Measurements from ENCODE around the gene PLA2G6.
A peak's percentile ranks its signal among the peaks of the same experiment; 100 is the strongest.

The PLA2G6 gene

GRCh38 chr22:38204784-38205183 lies 23.2 kb upstream of the PLA2G6 start:
- Histone ChIP-seq H4K12ac (ENCODE audit: low read depth, low read length) (no peak overlapping the region), H3K27me3 (ENCODE audit: insufficient read depth, low read length) (no peaks in the 10 kb centered on the region), H3K79me2 (ENCODE audit: control insufficient read depth, insufficient read depth, low read length, poor library complexity) (peaks cover 13% of the 10 kb centered on the region), H3K4me2 (ENCODE audit: low read length) (no peak overlapping the region), H3K4me3 (ENCODE audit: low read depth, low read length) (no peak overlapping the region), H3K14ac (ENCODE audit: low read length) (no peak overlapping the region), H2AK5ac (ENCODE audit: low read length) (no peak overlapping the region), H2AFZ (ENCODE audit: insufficient read depth, low read length, poor library complexity) (no peak overlapping the region), H3K27ac (ENCODE audit: low read depth, low read length) (no peak overlapping the region), H2BK120ac (ENCODE audit: insufficient read depth, low read length, poor library complexity) (no peak overlapping the region), H3K4ac (ENCODE audit: low read depth, low read length) (peak overlapping the region; percentile 39), H2BK12ac (ENCODE audit: low read length) (no peak overlapping the region), H3K18ac (ENCODE audit: low read length) (no peak overlapping the region), H3K79me1 (ENCODE audit: low read length) (peaks cover 17% of the 10 kb centered on the region), H3K36me3 (ENCODE audit: control insufficient read depth in 1 of 2, insufficient read depth in 2 of 2, low read length in 2 of 2) (peaks cover 0 to 10% of the 10 kb centered on the region in 2 experiments), H4K8ac (ENCODE audit: low read depth, low read length) (no peak overlapping the region), H3K23ac (ENCODE audit: low read length) (no peak overlapping the region), H3K9me3 (ENCODE audit: insufficient read depth, low read depth, low read length) (no peaks in the 10 kb centered on the region), H2BK5ac (ENCODE audit: low read depth, low read length, poor library complexity) (no peak overlapping the region), H3K9ac (ENCODE audit: low read length) (no peak overlapping the region), H3K4me1 (ENCODE audit: control insufficient read depth in 1 of 2, insufficient read depth in 2 of 2, low read length in 2 of 2) (peaks cover 12% of the 10 kb centered on the region in 2 experiments), H4K91ac (ENCODE audit: low read depth, low read length) (no peak overlapping the region)
- WGBS (ENCODE audit: extremely low coverage, insufficient coverage, insufficient read length), result no CpG with 5 or more reads among the region's 7 CpGs
- peak in 1 of 2 donors; percentile 8 for DNase-seq

- H4K91ac ChIP-seq (ENCODE audit: low read depth, low read length), result no peak overlapping the region
- H2BK12ac ChIP-seq (ENCODE audit: low read length), result no peak overlapping the region
- peak overlapping the region; percentile 96 for H3K4me2 ChIP-seq (ENCODE audit: low read length)
- no peak overlapping the region for H3K9ac ChIP-seq (ENCODE audit: low read length)
- H4K12ac ChIP-seq (ENCODE audit: low read depth, low read length), result no peak overlapping the region
- no peak overlapping the region for H2AFZ ChIP-seq (ENCODE audit: insufficient read depth, low read length, poor library complexity)
- no peaks in the 10 kb centered on the region for H3K9me3 ChIP-seq (ENCODE audit: insufficient read depth, low read depth, low read length)
- H2AK5ac ChIP-seq (ENCODE audit: low read length), result no peak overlapping the region
- peaks cover 17% of the 10 kb centered on the region for H3K79me1 ChIP-seq (ENCODE audit: low read length)
- peak overlapping the region; percentile 76 for H3K4ac ChIP-seq (ENCODE audit: low read depth, low read length)
- H3K4me1 ChIP-seq (ENCODE audit: control insufficient read depth in 1 of 2, insufficient read depth in 2 of 2, low read length in 2 of 2), result peaks cover 12% of the 10 kb centered on the region in 2 experiments
- no peak overlapping the region for H4K8ac ChIP-seq (ENCODE audit: low read depth, low read length)
- peaks cover 13% of the 10 kb centered on the region for H3K79me2 ChIP-seq (ENCODE audit: control insufficient read depth, insufficient read depth, low read length, poor library complexity)
- no peak overlapping the region for H3K14ac ChIP-seq (ENCODE audit: low read length)
- H3K36me3 ChIP-seq (ENCODE audit: control insufficient read depth in 1 of 2, insufficient read depth in 2 of 2, low read length in 2 of 2), result peaks cover 0 to 10% of the 10 kb centered on the region in 2 experiments
- H3K4me3 ChIP-seq (ENCODE audit: low read depth, low read length), result no peak overlapping the region
- no peak overlapping the region for H3K18ac ChIP-seq (ENCODE audit: low read length)
- H3K27ac ChIP-seq (ENCODE audit: low read depth, low read length), result no peak overlapping the region
- peak in 1 of 2 donors; percentile 30 for DNase-seq
- no peak overlapping the region for H2BK120ac ChIP-seq (ENCODE audit: insufficient read depth, low read length, poor library complexity)
- H2BK5ac ChIP-seq (ENCODE audit: low read depth, low read length, poor library complexity), result no peak overlapping the region
- no CpG with 5 or more reads among the region's 3 CpGs for WGBS (ENCODE audit: extremely low coverage, insufficient coverage, insufficient read length)
- H3K23ac ChIP-seq (ENCODE audit: low read length), result no peak overlapping the region
- H3K27me3 ChIP-seq (ENCODE audit: insufficient read depth, low read length), result no peaks in the 10 kb centered on the region
These were observed 22.4 kb upstream of the PLA2G6 start for GRCh38 chr22:38203855-38204514.

GRCh38 chr22:38203090-38203810 lies 21.6 kb upstream of the PLA2G6 start:
- no CpG with 5 or more reads among the region's 19 CpGs for WGBS (ENCODE audit: extremely low coverage, insufficient coverage, insufficient read length)
- peak overlapping the region; percentile 88 for H3K4me3 ChIP-seq (ENCODE audit: low read depth, low read length)
- no peak overlapping the region for H2BK12ac ChIP-seq (ENCODE audit: low read length)
- H3K23ac ChIP-seq (ENCODE audit: low read length), result no peak overlapping the region
- no peaks in the 10 kb centered on the region for H3K9me3 ChIP-seq (ENCODE audit: insufficient read depth, low read depth, low read length)
- peak overlapping the region; percentile 36 for H3K9ac ChIP-seq (ENCODE audit: low read length)
- H4K8ac ChIP-seq (ENCODE audit: low read depth, low read length), result peak overlapping the region; percentile 33
- H3K4me1 ChIP-seq (ENCODE audit: control insufficient read depth in 1 of 2, insufficient read depth in 2 of 2, low read length in 2 of 2), result peaks cover 12% of the 10 kb centered on the region in 2 experiments
- peak overlapping the region; percentile 33 for H2AFZ ChIP-seq (ENCODE audit: insufficient read depth, low read length, poor library complexity)
- no peak overlapping the region for H2BK5ac ChIP-seq (ENCODE audit: low read depth, low read length, poor library complexity)
- H3K79me1 ChIP-seq (ENCODE audit: low read length), result peaks cover 17% of the 10 kb centered on the region
- peak overlapping the region; percentile 83 for H3K18ac ChIP-seq (ENCODE audit: low read length)
- H3K36me3 ChIP-seq (ENCODE audit: control insufficient read depth in 1 of 2, insufficient read depth in 2 of 2, low read length in 2 of 2), result peaks cover 0 to 7% of the 10 kb centered on the region in 2 experiments
- peak overlapping the region; percentile 8 for H3K14ac ChIP-seq (ENCODE audit: low read length)
- peak overlapping the region; percentile 33 for H4K91ac ChIP-seq (ENCODE audit: low read depth, low read length)
- no peak overlapping the region for H3K27ac ChIP-seq (ENCODE audit: low read depth, low read length)
- H3K27me3 ChIP-seq (ENCODE audit: insufficient read depth, low read length), result no peaks in the 10 kb centered on the region
- H2AK5ac ChIP-seq (ENCODE audit: low read length), result no peak overlapping the region
- no peak overlapping the region for H2BK120ac ChIP-seq (ENCODE audit: insufficient read depth, low read length, poor library complexity)
- peak overlapping the region; percentile 96 for H3K4me2 ChIP-seq (ENCODE audit: low read length)
- H3K4ac ChIP-seq (ENCODE audit: low read depth, low read length), result peak overlapping the region; percentile 76
- H3K79me2 ChIP-seq (ENCODE audit: control insufficient read depth, insufficient read depth, low read length, poor library complexity), result peaks cover 11% of the 10 kb centered on the region
- DNase-seq, result peak in 1 of 2 donors; percentile 60
- no peak overlapping the region for H4K12ac ChIP-seq (ENCODE audit: low read depth, low read length)

- peaks cover 17% of the 10 kb centered on the region for H3K79me1 ChIP-seq (ENCODE audit: low read length)
- H3K4me2 ChIP-seq (ENCODE audit: low read length), result peak overlapping the region; percentile 96
- peak overlapping the region; percentile 75 for H3K27ac ChIP-seq (ENCODE audit: low read depth, low read length)
- peak overlapping the region; percentile 33 for H2AFZ ChIP-seq (ENCODE audit: insufficient read depth, low read length, poor library complexity)
- H3K4ac ChIP-seq (ENCODE audit: low read depth, low read length), result peak overlapping the region; percentile 35
- H3K4me3 ChIP-seq (ENCODE audit: low read depth, low read length), result peak overlapping the region; percentile 88
- peaks cover 12% of the 10 kb centered on the region in 2 experiments for H3K4me1 ChIP-seq (ENCODE audit: control insufficient read depth in 1 of 2, insufficient read depth in 2 of 2, low read length in 2 of 2)
- no peak overlapping the region for H2AK5ac ChIP-seq (ENCODE audit: low read length)
- H3K36me3 ChIP-seq (ENCODE audit: control insufficient read depth in 1 of 2, insufficient read depth in 2 of 2, low read length in 2 of 2), result peaks cover 0 to 5% of the 10 kb centered on the region in 2 experiments
- H4K12ac ChIP-seq (ENCODE audit: low read depth, low read length), result peak overlapping the region; percentile 6
- peak overlapping the region; percentile 67 for H3K14ac ChIP-seq (ENCODE audit: low read length)
- H3K9me3 ChIP-seq (ENCODE audit: insufficient read depth, low read depth, low read length), result no peaks in the 10 kb centered on the region
- peak overlapping the region; percentile 83 for H3K18ac ChIP-seq (ENCODE audit: low read length)
- H3K79me2 ChIP-seq (ENCODE audit: control insufficient read depth, insufficient read depth, low read length, poor library complexity), result peaks cover 11% of the 10 kb centered on the region
- no peak overlapping the region for H3K23ac ChIP-seq (ENCODE audit: low read length)
- peak in 1 of 2 donors; percentile 73 for DNase-seq
- no peak overlapping the region for H2BK12ac ChIP-seq (ENCODE audit: low read length)
- H2BK5ac ChIP-seq (ENCODE audit: low read depth, low read length, poor library complexity), result peak overlapping the region; percentile 66
- H4K91ac ChIP-seq (ENCODE audit: low read depth, low read length), result peak overlapping the region; percentile 53
- peak overlapping the region; percentile 32 for H4K8ac ChIP-seq (ENCODE audit: low read depth, low read length)
- H3K27me3 ChIP-seq (ENCODE audit: insufficient read depth, low read length), result no peaks in the 10 kb centered on the region
- peak overlapping the region; percentile 71 for H3K9ac ChIP-seq (ENCODE audit: low read length)
- WGBS (ENCODE audit: extremely low coverage, insufficient coverage, insufficient read length), result no CpG with 5 or more reads among the region's 74 CpGs
- H2BK120ac ChIP-seq (ENCODE audit: insufficient read depth, low read length, poor library complexity), result no peak overlapping the region
These were observed 20.9 kb upstream of the PLA2G6 start for GRCh38 chr22:38202437-38203089.
